GM12874 (cell line): ENCODE measurements around the gene DIAPH2.

Experiments used
- TF ChIP-seq, protein P1 (sequence below): IDR thresholded peaks from 2 replicates; pipeline ENCODE4 v1.5.1; 2011; ENCODE audit warnings: low read depth, mild to moderate bottlenecking, control low read depth, low read length, moderate library complexity; ENCODE audit not compliant: insufficient read depth

DIAPH2 gene

DNA sequence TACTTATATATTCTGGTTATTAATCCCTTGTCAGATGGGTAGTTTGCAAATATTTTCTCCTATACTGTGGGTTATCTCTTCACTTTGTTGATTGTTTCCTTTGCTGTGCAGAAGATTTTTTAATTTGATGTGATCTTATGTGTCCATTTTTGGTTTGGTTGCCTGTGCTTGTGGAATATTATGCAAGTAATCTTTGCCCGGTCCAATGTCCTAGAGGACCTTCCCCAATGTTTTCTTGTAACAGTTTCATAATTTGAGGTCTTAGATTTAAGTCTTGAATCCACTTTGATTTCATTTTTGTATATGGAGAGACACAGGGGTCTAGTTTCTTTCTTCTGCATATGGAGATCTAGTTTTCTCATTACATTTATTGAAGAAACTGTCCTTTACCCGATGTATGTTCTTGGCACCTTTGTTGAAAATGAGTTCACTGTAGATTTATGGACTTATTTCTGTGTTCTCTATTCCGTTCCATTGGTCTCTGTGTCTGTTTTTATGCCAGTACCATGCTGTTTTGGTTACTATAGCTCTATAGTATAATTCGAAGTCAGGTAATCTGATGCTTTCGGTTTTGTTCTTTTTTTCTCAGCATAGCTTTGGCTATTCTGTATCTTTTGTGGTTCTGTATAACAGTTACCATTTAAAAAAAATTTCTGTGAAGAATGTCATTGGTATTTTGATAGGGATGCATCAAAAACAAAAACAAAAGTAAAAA, 34.7 kb downstream of the DIAPH2 start:
- TF ChIP-seq, protein P1, sequence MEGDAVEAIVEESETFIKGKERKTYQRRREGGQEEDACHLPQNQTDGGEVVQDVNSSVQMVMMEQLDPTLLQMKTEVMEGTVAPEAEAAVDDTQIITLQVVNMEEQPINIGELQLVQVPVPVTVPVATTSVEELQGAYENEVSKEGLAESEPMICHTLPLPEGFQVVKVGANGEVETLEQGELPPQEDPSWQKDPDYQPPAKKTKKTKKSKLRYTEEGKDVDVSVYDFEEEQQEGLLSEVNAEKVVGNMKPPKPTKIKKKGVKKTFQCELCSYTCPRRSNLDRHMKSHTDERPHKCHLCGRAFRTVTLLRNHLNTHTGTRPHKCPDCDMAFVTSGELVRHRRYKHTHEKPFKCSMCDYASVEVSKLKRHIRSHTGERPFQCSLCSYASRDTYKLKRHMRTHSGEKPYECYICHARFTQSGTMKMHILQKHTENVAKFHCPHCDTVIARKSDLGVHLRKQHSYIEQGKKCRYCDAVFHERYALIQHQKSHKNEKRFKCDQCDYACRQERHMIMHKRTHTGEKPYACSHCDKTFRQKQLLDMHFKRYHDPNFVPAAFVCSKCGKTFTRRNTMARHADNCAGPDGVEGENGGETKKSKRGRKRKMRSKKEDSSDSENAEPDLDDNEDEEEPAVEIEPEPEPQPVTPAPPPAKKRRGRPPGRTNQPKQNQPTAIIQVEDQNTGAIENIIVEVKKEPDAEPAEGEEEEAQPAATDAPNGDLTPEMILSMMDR, result no peak

DNA sequence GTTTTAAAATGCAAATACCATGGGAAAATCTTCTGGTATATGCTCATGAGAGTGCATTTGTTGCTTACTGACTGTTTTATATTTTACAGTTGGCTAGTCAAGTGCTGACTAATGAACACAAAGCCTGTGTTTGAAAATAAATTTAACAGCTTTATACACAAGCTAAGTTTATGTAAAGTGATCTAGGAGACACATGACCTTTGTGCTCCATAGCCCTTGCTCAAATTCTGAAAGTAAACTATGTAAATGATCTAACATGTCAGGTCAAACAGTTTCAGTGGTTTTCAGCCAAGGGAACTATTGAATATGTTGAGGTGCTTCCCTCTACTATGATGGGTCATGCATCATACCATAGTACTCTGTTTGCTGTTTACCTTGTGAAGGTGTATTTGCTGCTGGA, 36.7 kb downstream of the DIAPH2 start:
- TF ChIP-seq, protein P1, result no peak

DNA sequence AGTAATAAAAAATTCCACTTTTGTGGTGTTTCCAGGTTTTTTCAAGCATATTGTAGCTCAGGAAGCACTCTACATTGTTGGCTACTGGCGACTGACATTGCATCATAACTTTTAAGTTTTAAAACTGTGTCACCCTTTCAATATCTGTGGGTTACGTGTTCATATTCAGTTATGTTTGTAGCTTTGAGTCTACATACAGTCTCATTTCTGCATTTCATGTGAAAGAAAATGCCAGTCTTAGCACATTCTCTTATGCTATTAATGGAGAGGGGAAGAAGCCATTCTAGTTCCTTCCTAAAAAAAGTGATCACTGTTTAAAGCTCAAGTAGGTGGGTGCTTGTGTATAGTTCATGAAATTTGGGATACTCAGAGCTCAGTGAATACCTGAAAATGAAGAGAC, 38.1 kb downstream of the DIAPH2 start:
- TF ChIP-seq, protein P1, result no peak

DNA sequence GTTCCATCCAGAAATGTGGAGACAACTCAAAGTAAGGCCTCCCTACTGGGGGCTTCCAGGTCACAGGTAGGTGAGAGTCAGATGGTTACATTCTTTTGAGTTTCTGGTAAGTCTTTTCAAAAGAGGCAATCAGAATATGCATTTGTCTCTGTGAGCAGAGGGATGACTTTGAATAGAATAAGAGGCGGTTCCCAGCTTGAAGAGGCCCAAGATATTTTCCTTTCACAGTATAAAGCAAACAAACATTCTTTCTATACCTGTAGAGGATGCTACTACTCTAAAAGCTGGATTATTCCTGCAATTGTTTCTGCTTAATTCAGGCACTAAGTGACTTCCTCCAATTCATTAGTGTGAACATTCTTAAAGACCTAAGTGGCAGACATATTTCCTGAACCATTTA, 44.4 kb downstream of the DIAPH2 start:
- TF ChIP-seq, protein P1, result no peak

DNA sequence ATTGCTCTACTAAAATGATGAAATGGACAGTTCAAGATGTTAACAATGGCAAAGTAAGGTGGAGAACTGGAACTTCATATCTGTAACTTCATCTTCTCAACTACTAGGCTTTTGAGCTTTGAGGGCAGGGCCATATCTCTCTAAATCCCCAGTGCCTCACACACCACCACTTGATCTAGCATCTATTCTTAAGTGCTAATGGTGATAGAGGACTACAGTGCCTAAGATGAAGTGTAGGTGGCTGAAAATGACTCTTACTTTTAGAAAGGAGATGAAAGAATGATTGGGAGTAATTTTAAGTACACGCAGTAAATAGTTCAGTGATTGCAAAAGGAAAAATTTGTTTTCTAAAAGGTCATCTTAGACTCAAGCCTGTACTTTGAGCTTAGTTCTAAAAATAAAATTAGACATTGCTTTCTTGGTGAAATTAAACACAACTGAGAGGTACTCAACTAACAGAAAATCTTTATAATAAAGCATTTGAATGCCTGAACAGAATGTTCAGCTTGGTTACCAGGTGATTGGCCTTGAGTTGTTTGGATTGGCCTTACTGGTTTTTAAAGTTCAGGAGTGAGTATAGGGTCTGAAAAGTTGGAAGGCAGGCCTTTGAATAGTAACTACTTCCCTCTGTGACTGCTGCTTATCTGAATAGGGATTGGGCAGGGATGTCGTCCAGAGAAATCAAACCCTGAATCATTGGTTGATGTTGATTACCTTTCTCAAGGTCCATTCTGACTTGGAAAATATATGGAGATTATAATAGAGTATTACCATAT, 45.4 kb downstream of the DIAPH2 start:
- TF ChIP-seq, protein P1, result no peak

DNA sequence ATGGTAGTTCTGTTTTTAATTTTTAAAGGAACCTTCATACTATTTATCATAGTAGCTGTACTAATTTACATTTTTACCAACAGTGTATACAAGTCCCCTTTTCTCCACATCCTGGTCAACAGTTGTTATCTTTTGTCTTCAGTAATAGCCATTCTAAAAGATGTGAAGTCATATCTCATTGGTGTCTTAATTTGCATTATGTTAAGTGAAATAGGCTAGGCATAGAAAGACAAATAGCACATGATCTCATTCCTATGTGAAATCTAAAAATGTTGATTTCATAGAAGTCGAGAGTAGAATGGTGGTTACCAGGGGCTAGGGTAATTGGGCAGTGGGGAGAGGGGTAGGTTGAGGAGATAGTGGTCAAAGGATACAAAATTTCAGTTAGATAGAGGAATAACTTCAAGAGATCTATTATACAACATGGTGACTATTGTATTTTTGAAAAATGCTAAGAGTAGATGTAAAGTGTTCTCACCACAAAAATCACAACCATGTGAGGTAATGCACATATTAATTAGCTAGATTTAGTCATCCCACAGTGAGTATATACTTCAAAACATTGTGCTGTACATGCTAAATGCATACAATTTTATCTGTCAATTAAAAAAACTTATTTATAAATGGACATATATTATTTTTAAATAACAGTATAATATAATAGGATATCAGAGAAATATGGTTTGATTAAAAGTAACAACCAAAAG, 58.9 kb downstream of the DIAPH2 start:
- TF ChIP-seq, protein P1, result no peak

DNA sequence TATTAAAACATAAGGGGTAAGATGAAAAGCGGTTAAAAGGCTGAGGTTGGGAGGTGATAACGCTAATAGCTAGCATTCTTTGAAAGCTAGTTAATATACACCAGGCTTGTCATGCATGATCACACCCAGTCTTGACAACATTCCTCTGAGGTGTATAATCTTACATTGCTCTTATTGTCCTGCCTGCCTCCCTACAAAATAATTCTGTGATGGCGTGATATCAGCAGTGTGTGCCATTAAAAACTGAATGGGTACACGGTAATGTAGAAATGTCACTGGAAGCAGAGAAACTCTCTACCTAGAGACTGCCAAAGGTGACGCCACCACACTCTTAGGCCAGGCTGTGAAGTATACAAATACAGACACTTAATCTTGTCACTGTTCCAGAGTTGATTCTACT, 68.1 kb downstream of the DIAPH2 start:
- TF ChIP-seq, protein P1, result no peak
